Inferior parietal cortex (tissue), 1 donor: ENCODE measurements around the gene RAD51B.
A peak's percentile ranks its signal among the peaks of the same experiment; 100 is the strongest.

ENCODE experiments used
- DNase-seq: peaks from one replicate; pipeline ENCODE4 v3.0.0-alpha.2; 2016; ENCODE audit errors: extremely low spot score

RAD51B gene

DNA sequence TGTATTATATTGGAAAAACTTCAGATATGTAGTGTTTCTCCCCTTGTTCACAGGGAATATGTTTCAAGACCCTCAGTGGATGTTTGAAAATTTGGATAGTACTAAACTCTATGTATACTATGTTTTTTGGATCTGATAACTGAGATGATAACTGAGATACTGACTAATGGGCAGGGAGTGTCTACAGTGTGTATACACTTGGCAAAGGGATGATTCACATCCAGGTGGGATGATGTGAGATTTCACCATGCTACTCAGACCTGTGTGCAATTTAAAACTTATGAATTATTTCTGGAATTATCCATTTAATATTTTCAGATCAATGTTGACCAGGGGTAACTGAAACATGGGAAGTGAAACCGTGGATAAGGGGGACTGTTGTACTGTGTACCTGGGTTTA is 13.8 kb downstream of the RAD51B start:
- no peak for DNase-seq

DNA sequence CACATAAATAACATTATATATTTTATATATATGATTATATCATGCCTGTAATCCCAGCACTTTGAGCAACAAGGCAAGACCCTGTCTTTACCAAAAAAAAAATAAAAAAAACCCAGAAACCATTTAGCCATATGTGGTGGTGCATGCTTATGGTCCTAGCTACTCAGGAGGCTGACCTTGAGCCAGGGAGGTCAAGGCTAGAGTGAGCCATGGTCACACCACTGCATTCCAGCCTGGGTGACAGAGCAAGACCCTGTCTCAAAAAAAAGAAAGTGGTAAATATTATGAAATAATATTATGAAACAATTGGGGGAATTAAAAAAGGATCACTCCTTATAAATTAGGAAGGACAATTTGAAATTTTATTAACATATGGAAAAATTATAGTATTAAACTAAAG is 16.0 kb downstream of the RAD51B start:
- DNase-seq = no peak

DNA sequence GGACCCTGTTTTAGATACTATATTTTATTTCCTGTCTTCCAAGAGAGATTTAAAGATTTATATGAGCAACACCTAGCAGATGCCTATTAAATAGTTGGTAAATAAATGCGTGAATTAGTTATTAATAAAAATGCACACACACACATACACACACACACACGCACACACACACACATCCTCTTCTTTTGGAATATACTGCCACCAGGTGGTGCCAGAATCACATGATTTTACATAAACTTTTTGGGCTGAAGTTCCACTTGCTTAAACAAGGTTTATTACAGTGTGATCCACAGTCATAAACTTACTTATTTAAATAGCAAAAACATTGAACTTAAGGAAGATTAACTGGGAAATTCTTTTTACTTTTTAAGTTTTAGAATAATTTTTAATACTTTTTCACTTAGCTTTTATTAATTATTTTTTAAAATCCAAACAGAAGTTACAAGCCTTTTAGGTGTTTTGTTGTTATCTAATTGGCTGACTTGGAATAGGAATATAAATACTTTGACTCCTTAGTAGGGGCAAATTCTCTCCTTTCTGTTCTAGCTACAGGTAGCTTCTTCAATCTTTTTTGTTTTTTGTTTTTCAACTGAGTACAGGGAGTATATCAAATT is 17.5 kb downstream of the RAD51B start:
- peak; percentile 47 for DNase-seq

DNA sequence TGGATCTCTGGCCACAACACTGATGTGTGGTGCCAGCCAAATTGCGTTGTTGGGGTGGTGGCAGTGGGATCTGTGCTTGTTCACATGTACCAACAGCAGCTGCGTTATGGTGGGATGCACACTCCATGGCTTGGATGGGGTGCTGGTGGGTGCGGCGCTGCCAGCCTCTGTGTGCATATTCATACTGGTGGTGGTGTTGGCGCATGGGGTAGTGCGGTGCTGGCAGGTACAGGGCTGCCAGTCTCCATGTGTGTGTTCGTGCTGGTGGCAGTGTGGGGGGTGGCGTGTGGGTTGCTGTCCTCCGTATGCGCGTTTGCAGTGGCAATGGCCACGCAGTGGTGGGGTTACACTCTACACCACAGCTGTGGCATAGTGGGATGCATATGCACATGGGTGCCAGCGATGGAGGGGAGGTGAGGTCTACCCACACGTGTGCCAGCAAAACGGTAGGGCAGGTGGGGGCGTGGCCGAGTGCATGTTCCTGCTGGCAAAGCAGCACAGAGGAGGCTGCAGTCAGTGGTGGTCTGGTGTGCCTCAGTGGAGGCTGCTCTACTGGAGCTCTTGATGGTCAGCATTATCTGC is 26.5 kb downstream of the RAD51B start:
- no peak for DNase-seq

DNA sequence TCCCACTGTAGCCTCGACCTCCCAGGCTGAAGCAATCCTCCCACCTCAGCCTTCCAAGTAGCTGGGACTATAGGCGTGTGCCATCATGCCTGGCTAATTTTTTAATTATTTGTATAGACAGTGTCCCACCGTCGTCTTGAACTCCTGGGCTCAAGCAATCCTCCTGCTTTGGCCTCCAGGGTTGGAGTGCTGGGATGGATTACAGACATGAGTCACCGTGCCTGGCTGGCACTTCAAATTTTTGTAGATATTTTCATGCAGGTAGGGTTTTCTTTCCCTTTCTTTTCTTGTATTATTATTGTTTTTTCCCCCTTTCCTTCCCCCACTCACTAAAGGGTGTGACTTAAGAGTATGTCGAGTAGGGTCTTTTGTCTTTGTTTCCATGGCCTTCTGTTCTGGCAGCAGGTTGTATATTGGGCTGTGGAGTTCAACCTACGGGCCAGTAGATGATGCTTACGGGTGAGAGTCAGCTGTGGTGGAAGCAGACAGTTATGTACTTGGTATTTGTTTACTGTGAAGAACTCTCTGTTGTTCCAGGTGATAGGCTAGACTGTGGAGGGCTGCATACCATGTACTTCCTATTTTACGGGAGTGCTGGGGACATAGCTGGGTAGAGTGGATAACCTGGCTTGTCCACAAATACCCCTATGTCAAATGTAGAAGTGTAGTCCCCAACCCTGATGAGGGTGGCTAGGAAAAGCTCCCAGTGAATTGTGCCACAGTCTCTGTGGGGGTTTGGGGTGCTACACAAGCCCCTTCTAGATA is 30.7 kb downstream of the RAD51B start:
- no peak for DNase-seq

DNA sequence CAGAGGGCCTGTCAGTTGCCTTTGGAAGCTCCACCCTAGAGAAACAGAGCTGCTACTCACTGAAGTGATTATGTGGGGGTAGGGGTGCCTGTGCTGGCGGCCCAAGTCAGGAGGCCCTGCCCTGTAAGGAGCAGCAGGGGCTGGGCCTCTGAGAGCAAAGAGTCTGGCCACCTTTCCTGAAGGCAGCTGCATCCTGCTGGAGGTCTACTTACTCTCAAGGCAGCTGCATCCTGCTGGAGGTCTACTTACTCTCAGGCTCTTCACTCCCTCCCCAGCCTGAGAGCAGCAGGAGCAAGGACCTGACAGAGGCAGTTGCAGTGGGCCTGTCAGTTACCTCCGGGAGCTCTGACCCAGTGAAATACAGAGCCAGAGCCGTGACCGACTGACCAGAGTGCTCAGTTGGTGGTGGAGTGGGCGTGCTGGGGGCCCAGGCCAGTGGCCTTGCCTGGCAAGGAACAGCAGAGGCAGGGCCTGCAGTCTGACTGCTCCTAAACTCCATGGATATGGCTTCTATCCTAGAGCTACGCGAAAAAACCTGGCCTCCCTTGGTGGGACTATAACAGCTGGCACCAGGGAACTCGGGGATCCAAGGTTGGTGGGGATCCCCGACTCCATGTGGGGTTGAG is 32.3 kb downstream of the RAD51B start:
- no peak for DNase-seq

DNA sequence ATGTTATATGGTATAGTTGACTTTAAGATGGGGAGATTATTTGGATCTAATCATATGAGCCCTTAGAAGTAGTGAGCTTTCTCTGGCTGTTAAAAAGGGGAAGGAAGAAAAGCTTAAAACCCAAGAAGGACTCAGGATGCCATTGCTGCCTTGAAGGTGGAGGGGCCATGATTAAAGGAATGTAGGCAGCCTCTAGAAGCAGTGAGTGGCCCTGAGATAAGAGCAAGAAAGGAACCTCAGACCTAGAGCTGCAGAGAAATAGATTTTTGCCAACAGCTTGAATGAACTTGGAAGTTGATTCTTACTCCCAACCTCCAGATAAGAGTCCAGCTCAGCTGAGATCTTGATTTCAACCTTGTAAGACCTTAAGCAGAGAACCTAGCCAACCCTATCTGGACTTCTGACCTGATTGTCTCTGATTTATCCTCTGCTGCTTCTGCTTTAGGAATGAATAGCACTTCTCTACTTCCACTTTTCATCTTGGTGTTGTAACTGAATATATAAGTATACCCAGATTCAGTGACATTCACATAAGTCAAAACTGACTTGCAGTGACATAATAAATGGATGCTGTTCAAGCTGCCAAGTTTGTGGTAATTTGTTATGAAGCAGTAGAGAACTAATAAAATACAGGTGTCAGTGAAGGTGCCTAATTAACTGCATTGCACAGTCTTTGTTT is 33.5 kb downstream of the RAD51B start:
- no peak for DNase-seq

DNA sequence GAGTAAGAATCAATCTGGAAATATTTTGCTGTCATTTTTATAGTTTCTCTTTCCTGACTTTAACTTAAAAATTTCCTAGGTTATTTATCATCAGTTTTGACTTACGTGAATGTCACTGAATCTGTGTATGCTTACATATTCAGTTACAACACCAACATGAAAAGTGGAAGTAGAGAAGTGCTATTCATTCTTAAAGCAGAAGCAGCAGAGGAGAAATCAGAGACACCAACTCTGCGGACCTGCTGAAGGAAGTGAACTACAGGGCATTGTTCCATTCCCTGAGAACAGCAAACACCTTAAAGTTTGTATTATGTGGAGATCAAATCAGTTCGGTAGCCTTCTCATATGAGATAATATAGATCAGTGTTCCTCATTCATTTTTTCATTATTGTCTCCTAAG is 34.1 kb downstream of the RAD51B start:
- DNase-seq = no peak

DNA sequence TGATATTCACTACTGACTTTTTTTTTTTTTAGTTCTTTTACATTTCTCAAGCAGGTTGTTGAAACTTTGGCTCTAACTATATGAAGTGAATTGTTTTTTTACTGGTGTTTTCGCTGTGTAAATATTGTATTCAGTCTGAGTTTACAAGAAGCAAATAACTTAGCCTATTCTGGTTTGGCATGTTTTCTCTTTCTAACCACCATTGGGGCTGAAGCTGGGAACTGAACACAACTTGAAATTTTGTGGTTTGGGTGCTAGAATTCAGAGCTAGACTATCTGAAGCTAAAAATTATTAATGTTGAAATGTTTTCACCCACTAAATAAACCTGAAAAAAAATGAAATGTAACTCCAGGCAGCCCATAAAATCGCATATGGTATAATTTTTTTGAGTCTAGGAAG is 37.2 kb downstream of the RAD51B start:
- DNase-seq = no peak

DNA sequence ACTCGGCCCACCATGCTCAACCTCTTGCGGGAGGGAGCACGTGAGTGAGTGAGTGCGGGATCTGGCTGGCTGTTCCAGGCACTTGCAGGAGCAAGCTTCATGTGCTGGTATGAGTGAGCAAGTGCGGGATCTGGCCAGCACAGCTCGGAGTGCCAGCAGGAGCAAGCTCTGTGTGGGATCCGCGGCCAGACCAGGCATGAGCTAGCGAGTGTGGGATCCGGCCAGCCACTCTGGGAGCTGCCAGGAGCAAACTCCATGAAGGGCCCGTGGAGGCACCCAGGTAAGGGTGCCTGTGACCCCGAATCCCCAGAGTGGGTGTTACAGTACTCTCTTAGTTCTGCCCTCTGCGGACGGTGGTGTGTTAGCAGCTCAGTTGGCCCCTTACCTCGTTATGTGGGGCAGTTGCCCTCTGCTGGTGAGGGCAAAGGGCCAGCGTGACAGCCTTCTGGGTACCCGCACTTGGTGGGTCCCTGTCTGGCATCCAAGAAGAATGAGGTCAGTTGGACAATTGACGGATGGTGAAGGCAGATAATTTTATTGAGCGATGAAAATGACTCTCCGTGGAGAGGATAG is 38.3 kb downstream of the RAD51B start:
- DNase-seq = no peak

DNA sequence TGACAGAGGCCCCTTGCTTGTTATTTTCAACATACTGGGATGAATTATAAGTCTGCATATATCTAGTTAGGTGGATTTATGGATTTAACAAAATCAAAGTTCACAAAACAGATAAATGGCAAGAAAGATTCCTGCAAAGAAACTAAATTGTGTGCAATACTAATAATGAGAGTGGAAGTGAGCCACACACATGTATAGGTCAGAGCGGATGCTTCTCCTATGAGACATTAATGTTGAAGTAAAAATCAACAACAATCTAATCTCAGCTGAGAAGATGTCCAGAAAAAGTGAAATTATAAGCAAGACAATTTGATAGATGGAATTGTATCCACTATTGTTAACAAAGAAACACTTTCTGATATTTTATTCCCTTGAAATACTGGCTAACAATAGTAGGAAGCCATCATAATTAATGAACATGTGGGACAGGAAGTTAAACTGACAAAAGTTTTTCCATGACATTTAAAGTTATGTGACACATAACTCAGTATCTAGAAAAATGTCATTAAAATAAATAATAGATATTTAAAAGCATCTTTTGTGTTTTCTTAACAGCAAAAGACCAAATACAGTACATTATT is 39.7 kb downstream of the RAD51B start:
- no peak for DNase-seq

DNA sequence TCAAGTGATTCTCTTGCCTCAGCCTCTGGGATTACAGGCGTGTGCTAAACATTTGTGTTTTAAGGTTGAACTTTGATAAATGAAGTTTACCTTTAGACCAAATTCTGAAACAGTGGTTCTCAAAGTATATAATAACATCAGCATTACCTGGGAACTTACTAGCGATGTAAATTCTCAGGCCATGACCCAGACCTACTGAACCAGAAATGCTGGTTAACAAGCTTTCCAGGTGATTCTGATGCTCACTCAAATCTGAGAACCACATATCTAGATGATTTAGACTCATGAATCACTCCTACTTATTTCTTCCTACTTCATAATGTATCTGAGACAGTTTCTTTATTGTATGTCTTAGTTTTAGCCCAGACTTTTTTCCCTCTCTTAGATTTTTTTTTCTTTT is 43.6 kb downstream of the RAD51B start:
- DNase-seq = no peak

DNA sequence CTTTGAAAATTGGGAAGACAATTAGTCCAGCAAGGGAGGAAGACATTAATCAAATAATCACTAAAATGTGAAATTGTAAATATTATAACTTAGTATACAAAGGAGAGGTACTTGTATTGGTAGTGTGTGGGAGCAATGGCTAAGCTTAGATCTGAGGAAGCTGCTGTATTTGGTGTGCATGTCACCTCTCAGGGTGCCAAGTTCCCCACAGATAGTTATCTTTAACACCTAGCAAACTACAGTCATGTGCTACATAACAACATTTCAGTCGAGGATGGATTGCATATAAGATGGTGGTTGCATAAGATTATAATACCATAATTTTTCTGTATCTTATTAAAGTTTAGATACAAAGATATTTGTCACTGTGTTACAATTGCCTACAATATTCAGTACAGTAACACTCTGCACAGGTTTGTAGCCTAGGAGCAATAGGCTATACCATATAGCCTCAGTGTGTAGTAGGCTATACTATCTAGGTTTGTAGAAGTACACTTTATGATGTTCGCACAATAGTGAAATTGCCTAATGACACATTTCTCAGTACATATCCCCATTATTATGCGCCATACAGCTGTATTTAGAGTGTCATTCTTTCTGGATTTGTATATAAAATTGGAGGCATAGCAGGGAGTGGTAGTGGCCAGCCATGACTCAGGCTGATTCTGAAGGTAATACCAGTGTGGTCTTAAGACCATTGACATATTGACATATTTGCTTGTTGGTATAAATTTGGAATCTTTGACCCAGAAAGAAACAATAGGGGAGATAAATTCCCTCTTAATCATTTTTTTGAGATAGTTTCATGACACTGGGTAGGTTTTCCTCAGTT is 55.8 kb downstream of the RAD51B start:
- DNase-seq = no peak

DNA sequence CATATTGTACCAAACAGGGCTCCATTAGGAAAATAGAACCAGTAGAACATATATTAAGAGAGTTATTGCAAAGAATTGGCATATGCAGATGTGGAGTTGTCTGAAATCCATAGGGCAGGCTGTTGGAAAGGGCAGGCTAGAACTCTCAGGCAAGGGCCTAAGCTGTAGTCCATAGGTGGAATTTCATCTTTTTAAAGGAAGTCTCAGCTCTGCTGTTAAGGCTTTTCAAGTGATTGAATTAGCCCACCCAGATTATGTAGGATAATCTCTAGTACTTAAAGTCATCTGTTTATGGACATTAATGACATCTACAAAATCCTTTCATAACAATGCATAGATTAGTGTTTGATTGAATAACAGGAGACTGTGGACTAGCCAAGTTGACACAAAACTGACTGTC is 59.4 kb downstream of the RAD51B start:
- DNase-seq = no peak

DNA sequence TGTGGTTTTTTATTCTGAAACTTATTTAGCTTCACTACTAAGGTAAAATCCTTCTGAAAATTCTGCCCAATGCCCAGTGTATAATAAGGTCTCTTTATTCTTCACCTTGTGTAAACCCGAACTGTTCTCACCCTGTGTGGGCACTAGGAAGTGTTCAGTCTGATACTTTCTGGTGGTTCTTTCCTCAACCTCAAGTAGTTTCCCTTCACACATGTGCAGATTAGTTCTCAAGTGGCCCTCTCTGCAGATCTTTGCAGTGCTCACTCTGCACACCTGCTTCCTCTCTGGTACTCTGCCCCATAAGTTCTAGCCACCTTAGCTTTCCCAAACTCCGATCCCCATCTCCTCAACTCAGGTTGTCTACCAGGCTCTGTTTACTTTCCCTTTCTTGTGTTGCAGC is 61.6 kb downstream of the RAD51B start:
- DNase-seq = no peak

DNA sequence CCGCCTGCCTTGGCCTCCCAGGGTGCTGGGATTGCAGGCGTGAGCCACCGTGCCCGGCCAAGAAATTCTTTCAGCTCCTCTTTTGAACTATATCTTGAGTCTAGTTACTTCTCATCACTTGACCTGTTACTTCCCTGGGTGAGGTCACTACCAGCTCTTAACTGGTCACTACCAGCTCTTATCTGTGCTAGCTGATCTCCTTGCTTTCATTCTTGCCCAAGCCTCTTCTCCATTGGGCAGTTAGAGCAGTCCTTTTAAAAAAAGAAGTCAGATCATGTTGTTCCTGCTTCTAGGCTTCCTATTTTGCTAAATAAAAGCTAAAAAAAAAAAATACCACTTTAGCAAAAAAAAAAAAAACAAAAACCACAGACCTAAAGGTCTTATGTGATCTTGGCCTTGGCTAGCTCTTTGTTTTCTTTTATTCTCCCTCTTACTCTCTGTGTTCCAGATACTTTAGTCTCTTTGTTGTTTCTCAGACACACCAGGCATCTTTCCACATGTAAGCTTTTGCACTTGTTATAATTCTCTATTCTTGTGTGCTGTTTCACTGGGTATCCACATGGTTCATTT is 63.5 kb downstream of the RAD51B start:
- no peak for DNase-seq

DNA sequence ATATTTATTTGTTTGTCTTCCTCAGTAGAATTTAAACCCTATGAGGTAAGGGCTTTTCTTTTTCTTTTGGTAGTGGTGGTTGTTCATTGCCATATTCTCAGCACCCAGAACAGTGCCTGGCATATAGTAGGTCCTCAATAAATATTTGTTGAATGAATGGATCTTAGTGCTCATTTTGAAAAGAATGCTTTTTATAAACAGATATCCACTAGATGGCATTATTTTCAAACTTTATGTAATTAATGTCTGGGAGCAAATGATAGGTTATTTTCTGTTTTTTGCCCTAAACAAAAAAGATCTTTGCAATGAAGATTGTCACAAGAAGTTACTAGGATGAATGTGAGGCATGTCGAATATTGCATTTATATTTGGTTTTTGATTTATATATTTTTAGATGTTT is 64.1 kb downstream of the RAD51B start:
- no peak for DNase-seq

DNA sequence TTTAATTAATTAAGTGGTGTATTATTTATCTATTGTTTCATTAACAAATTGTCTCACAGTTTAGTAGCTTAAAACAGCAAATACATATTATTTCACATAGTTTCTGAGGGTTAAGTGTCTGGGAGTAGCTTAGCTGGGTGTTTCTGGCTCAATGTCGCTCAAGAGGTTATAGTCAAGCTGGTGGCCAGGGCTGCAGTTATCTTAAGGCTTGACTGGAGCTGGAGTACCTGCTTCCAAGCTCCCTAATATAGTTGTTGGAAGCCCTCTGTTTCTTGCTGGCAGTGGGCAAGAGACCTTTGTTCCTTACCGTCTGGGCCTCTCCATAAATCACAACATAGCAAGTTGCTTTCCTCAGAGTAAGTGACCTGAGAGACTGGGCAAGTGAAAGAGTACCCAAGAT is 66.6 kb downstream of the RAD51B start:
- no peak for DNase-seq

DNA sequence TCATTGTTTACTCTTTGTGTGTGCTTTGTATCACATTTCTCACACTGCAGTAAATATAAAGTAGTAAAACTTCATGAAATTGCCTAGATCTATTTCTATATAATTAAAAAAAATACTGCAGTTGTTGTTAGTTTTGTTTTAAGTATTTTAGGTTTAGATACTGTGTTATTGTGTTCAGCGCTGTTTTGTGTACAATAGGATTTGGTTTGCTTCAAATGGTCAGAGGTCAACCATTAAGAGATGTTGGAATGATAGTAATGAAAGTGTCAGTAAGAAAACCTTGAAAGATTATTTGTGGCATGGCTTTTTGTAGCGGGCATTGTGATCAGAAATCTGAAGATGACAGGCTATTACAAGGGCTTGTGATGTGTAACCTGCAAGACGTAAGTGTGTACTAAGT is 67.9 kb downstream of the RAD51B start:
- DNase-seq = no peak

DNA sequence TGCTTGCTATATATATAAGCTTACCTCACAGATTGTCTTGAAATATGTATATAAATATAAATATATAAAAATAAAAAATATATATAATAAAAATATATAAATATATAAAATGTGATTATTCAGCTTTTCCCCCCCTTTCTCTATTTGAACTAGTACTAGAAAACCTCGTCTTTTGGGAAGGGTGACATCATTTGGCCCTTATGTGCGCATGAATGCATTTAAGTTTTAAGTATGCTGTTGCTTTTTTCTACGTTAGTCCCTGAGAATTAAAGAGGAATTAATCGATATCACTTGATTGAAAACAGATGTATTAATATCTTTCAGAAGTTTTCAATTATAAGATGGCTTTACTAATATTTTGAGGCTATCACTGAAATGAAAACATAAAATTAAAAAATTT is 69.9 kb downstream of the RAD51B start:
- no peak for DNase-seq
